Muscle of arm (tissue), 12 donors: ENCODE data around the gene MAU2. TPM values are rescaled to one million over a fixed set of nuclear protein-coding genes. Genes with fewer than 3 reads are reported as not detected.
A peak's percentile ranks its signal among the peaks of the same experiment; 100 is the strongest.

Experiments used
- DNase-seq: peaks from one replicate; pipeline ENCODE4 v3.0.0-alpha.2; 2013
- polyA plus RNA-seq, 12 donors: library from polyadenylated mRNA; unstranded; fragments of 120-200 nt; gene quantifications; one replicate each; pipeline ENCODE4 v1.2.1, GENCODE V29; 2013; ENCODE audit not compliant: insufficient read length in 12 of 12

MAU2 gene
- polyA plus RNA-seq, 12 donors = 30.4 to 112 (median 47.5) TPM

DNA sequence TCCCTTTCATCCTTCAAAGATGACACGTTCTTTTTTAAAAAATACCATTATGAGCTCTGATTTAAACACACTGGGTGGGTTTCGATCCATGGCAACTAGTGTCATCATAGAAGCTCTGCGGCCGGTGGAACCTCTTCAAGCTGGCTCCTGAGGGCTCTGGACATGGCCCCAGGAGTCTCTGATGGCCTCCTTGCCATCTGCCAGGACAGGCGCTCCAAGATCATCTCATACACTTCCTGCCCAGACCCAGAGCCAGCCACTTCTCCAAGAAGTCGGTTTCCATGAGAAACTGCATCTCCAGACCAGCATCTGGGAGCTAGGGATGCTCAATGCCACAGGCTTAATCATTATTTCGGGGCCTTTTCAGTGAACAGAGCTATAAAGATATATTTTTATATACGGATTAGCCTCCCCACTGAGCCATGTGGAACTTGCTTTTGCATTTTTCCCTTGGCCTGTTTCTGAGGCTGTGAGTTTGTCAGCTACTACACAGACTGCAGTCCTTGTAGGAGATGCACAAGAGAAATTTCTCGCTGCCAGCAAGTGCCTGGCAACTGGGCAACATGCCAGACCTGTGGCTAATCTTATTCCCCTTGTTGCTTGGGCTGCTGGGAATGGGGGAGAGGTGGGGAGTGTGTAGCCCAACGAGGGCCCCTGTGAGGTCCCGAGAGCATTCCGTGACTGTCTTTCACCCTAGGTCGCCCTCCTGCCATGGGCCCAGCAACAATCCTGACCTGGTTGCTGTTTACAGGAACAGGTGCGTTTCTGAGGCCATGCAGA is 16.3 kb upstream of the MAU2 start:
- DNase-seq = no peak

- DNase-seq = no peak
These were observed 15.6 kb upstream of the MAU2 start for GRCh38 chr19:19305066-19305465.

GRCh38 chr19:19305696-19306095 is 14.9 kb upstream of the MAU2 start:
- no peak for DNase-seq

DNA sequence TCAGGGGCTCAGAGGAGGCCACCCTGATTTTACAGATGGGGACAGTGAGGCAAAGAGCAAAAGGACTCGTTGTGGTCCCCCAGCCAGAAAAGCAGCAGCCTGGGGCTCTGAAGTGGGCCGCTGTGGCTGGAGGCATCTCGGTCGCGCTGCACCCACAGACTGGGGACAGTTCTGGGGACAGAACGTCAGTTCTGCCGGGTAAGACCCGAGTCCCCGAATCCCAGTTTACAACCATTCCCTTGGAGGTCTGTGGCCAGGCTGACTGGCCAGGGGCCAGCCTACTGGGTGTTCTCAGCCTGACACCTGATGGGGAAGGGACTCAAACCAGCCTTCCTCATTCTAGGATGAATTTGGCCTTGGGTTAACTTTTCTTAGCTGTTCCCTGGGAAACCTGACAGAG is 14.4 kb upstream of the MAU2 start:
- DNase-seq = no peak

- no peak for DNase-seq
These were observed 12.3 kb upstream of the MAU2 start for GRCh38 chr19:19308373-19308772.

DNA sequence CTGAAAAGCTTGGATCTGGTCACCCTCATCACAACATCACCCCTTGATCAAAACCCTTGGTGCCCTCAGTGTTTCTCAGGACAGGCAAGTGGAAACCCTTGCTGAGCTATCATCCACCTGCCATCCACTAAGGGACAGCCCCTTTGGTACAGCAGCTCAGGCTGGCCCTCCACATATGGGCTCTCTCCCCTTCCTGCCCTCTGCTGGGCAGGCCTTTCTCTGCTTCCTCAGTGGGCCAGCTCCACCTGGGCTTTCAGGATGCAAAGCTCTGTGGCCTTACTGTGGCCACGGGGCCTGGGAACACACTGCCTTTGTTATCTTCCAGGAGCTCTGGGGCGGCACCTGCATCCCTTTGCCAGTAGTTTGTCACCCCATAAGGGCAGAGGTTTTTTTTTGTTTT is 5.2 kb upstream of the MAU2 start:
- DNase-seq = no peak

DNA sequence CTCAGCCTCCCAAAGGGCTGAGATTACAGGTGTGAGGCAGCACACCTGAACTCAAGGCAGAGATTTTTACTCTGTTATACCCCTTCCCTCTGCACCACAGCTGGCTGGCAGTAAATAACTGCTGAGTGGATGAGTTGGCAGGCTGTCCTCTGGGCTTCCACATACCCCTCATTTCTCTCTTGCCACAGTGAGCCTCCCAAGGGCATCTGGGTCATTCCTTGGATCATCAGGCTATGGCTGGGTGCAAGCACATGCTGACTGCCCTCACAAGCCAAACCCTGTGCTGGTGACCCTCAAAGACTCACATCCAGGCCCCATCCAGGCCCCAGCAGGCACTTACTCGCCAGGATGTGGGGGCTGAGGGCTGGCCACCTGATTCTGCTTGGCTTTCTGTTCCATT is 4.5 kb upstream of the MAU2 start:
- no peak for DNase-seq

- DNase-seq = no peak
These were observed 783 bp upstream of the MAU2 start for GRCh38 chr19:19319732-19320360.

DNA sequence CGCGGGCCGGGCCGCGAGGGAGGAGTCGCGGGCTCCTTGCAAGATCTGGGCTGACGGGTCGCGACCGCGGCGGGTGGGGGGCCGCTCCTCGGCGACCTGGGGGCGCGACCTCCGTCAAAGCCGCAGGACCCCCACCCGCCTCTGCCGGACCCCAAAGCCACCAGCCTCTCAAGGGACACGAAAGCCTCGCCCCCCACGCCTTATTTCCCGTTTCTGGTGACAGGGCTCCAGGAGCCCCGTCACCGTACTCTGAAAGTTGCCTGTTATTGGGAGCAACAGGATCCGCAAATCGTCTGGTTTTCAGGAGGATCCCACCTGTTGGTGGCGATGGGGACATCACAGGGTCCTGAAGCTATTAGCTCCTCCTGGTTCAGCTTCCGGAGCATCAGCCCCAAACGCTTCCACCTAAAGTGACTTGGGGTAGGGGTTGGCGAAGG is 530 bp downstream of the MAU2 start:
- no peak for DNase-seq

GRCh38 chr19:19324059-19324770 is 3.6 kb downstream of the MAU2 start:
- DNase-seq = no peak

- no peak for DNase-seq
These were observed 7.0 kb downstream of the MAU2 start for GRCh38 chr19:19327672-19328071.

- no peak for DNase-seq
These were observed 8.5 kb downstream of the MAU2 start for GRCh38 chr19:19329126-19329525.

GRCh38 chr19:19334063-19334988 is 13.7 kb downstream of the MAU2 start:
- DNase-seq = no peak

- no peak for DNase-seq
These were observed 14.3 kb downstream of the MAU2 start for GRCh38 chr19:19334989-19335344.

DNA sequence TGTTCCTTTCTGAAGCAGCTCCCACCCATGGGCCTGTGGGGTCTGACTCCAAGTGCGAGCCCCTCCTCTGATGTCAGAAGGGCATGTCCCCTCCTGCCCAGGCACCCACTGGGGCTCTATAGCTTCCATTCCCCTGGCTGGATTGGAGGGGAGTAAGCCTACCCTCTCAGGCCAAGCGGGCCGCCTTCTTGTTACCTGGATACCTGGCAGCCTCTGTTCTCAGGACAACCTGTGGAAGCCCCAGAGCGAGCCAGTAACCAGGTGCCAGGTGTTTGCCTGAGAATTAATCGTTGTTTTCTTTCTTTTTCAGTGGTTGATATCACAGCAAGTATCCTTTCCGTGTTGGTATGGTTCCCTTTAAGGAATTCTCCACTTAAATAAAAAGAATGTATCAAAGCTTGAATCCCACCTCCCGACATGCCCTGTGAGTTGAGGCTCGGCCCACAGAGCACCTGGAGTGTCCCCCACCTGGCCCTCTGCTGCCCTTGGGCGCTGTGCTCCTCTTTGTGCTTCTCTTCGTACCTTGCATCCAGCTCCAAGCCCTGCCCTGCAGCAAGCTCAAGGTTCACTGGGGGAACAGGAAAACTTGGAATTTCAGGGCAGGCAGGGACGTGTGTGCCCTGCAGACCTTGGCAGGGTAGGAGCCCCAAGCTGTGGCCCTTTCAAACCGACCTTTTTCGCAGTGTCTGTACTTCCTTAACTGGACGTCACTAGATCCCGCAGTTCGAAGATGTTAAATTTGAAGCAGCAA is 15.0 kb downstream of the MAU2 start:
- DNase-seq = no peak

GRCh38 chr19:19336597-19336996 is 16.0 kb downstream of the MAU2 start:
- no peak for DNase-seq

- no peak for DNase-seq
These were observed 16.5 kb downstream of the MAU2 start for GRCh38 chr19:19337120-19337519.

- DNase-seq = no peak
These were observed 17.5 kb downstream of the MAU2 start for GRCh38 chr19:19338082-19338481.

DNA sequence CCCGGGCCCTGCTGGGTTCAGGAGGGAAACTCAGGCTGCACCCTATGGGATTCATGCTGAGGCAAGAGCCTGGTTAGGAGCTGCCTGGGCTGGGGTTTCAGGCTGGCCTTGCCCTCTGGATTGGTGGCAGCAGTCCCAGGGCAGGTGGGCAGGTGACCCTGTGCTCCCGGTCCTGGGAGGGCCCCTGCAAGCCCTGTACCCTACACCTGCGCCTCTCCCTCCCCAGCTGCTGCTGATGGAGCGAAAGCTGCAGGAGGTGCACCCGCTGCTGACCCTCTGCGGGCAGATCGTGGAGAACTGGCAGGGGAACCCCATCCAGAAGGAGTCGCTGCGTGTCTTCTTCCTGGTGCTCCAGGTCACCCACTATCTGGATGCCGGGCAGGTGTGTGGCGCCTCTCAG is 20.4 kb downstream of the MAU2 start:
- DNase-seq = no peak

DNA sequence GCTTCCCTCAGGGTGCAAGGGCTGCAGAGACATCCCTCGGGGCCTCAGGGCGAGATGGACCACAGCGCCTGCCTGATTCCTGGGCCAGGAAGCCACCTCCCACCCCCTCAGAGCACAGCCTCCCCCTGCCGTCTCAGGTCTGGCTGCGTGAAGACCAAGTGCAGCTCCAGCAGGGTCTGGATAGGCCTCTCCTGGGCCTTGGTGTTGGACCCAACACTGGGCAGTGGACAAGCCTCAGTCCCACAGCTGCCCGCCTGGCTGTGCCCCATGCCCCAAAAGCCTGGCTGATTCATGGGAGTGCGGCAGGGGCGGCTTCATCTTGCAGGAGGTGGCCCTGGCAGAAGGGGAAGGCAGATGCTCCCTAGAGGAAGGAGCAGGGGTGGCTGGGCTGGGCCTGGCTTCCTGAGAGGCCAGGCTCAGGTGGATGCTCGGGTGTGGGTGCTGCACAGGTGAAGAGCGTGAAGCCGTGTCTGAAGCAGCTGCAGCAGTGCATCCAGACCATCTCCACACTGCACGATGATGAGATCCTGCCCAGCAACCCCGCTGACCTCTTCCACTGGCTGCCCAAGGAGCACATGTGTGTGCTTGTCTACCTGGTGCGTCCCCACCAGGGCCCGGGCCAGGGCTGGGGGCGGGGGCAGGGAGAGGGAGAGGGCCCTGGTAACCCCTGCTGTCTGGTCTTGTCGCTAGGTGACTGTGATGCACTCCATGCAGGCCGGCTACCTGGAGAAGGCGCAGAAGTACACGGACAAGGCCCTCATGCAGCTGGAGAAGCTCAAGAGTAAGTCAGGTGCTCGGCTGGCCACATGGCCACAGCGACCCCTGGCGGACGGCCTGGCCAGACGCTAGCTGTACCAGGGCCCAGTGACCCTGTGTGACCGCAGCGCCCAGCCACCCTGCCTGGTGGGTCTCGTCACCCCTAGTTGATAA is 21.7 kb downstream of the MAU2 start:
- peak; percentile 39 for DNase-seq
